OCI-LY1 (cell line): ENCODE data around the gene ZDHHC1.

Source experiments
- EZH2 ChIP-seq: fragments of 200-600 bp; sonication (generic), shearing (Covaris generic); IDR thresholded peaks from 2 replicates; pipeline ENCODE4 v1.8.0; 2017; ENCODE audit warnings: borderline replicate concordance, mixed run types, mild to moderate bottlenecking, antibody characterized with exemption, low read length, moderate library complexity, mixed read lengths
- TF ChIP-seq, protein P1 (sequence below): fragments of 200-600 bp; sonication (generic), shearing (Covaris generic); IDR thresholded peaks from 2 replicates; pipeline ENCODE4 v1.5.1; 2017; ENCODE audit warnings: mild to moderate bottlenecking, antibody characterized with exemption, low read length, moderate library complexity, mixed read lengths

DNA sequence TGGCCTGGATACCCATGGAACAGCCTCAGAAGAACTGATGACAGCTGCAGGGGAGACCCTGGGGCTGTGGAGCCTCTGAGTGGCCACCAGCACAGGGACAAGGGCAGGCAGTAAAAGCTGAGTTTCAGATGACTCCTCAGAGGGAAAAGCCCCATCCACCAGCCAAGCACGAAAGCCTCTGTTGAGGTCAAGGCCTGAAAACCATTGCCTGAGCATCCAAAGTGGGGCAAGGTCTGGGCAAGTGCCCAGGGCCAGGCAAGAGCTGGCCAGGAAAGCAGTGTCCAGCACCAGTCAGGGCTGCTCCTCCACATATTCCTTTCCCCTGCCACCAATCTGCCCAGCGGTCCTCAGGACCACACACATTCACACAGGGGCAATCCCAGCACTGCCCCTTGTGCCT, 48.3 kb upstream of the ZDHHC1 start:
- TF ChIP-seq, protein P1, sequence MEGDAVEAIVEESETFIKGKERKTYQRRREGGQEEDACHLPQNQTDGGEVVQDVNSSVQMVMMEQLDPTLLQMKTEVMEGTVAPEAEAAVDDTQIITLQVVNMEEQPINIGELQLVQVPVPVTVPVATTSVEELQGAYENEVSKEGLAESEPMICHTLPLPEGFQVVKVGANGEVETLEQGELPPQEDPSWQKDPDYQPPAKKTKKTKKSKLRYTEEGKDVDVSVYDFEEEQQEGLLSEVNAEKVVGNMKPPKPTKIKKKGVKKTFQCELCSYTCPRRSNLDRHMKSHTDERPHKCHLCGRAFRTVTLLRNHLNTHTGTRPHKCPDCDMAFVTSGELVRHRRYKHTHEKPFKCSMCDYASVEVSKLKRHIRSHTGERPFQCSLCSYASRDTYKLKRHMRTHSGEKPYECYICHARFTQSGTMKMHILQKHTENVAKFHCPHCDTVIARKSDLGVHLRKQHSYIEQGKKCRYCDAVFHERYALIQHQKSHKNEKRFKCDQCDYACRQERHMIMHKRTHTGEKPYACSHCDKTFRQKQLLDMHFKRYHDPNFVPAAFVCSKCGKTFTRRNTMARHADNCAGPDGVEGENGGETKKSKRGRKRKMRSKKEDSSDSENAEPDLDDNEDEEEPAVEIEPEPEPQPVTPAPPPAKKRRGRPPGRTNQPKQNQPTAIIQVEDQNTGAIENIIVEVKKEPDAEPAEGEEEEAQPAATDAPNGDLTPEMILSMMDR, result no peak
- no peak for TF ChIP-seq EZH2
